Activated T-helper 9 cell treated with anti-CD3 and anti-CD28 coated beads, Interleukin-2, amount 50 U/mL, for 16 hours (primary cell): ENCODE results near the gene LSP1.

Experiments used
- DNase-seq: peaks from one replicate; pipeline ENCODE4 v3.0.0-alpha.2; 2020; ENCODE audit warnings: low read depth

LSP1 gene

DNA sequence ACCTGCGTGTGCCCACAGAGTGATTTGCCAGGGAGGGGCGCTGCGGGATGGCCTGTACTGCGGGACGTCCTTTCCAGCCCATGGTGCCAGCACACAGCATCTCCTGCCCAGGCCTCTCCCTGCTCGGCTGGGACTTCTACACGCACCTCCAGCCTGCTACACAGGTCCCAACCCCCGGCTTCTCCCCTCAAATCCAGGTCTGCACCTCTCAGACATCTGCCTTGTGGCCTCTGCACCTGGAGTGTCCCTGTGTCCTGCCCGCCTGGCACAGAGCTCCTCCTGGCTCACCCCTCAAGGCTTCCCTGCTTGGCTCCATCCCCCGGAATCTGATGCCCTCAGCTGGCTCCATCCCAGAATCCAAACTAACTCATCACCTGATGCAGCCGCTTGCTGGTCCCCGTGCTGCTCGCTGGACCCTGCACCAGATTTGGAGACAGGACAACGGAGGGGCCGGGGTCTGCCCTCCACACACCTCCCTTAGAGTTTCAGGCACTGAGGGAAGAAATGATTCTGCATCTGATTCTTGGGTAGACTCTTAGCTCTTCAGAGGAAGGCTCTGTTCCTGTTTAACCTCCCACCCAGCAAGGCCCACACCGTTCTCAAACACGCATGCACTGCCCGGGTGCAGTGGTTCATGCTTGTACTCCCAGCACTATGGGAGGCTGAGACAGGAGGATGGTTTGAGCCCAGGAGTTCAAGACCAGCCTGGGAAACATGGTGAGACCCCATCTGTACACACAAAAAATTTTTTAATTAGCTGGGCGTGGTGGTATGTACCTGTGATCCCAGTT is 4.0 kb upstream of the LSP1 start:
- DNase-seq, result no peak

DNA sequence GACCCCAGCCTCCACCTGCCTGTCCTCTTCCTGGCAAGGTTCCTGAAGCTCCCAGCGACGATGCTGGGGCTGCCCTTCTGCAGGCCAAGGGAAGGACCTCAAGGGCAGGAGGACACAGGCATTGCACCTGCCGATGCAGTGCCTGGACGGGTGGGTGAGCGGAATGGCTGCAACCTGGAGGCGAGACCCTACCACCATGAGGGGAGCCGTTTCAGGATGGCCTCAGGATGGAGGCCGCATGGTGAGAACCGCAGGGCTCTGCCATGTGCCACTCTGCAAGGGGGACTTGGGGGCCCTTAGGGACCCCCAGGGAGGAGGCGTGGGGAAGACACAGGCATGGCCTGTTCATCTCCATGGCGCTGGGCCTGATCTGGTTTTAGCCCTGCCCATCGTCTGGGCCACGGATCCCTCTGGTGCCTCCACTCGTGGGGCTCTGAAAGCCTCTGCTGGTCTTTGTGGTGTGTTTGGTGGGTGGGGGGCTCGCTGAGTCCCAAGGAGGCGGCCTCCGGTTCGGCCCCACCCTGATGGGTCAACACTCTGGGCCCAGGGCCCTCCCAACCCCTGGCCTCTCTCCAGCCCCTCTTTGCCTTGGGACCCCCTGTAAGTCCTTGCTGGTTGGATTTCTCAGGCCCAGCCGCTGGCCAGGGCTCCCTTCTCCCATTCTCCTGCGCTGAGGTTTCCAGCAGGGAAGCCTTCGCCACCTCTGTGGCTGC is 1.3 kb upstream of the LSP1 start:
- no peak for DNase-seq

- no peak for DNase-seq
Measured at GRCh38 chr11:1852271-1852876, 510 bp upstream of the LSP1 start.

DNA sequence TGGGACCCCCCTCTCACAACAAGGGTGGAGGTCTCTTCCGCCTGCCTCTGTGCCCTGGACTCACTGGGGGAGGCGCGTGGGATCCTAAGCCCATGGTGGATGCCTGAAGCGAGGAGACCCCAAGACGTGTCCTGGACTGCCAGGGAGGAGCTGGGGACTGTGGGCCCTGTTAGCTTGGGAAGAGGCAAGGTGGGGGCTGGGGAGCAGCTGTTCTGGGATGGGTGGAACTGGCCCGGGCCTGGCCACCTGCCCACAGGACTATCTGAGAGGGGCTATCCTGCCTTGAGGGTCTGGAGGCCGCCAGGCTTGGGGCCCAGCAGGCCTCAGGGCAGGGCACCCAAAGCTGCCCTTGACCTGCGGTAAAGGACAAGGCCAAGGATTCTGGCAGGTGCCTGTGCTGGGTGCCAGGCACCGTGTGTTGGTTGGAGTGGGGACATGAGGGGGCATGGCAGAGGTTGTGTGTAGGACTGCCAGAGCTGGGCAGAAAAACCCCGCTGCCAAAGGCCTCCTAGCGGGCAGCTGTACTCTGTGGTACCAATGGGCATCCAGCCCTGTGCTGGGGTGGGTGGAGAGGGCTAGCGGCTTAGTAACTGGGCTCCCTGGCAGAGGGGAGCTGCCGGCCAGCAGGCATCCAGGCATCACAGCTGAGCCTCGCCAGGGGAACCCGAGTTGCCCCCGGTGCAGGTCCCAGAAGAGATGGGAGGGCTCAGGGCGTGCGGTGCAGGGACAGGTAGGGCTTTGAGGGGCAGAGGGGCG is 670 bp downstream of the LSP1 start:
- no peak for DNase-seq

DNA sequence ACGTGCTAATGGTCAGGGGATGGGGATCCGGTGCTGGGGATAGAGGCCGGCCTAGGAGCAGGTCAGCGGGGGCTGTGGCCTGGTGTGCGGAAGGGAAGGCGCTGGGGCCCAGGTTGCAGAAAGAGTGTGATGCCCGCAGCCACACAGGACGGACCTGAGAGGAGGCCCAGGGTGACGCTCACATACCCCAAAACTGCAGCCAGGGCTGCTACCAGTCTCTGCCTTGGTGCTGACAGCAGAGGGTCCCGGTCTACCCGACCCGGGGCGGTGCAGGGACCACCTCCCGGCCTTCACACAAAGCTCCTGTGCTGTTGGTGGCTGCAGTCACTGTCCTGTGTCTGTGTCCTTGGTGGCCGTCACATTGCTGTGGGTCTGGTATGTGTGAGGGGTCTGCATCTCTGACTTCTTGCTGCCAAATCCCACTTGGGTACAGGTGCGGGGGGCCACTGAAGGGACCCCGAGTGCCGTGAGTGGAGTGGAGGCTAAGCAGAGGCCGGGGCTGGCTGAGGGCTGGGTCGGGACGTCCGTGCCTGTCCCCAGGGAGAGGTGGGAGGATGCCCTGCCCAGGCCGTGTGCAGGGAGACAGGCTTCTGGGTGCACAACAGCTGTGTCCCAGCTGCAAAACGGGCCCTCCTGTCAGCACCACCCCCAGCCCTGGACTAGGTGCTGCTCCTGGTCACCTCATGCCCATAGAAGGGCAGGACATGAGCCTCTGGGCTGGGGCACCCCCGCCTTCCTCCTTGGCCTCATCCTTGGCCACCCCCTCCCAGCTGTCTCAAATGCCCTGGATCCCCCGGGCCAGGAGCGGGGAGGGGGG is 1.5 kb downstream of the LSP1 start:
- no peak for DNase-seq

- peak; percentile 35 for DNase-seq
Measured at GRCh38 chr11:1854949-1855885, 2.3 kb downstream of the LSP1 start.

DNA sequence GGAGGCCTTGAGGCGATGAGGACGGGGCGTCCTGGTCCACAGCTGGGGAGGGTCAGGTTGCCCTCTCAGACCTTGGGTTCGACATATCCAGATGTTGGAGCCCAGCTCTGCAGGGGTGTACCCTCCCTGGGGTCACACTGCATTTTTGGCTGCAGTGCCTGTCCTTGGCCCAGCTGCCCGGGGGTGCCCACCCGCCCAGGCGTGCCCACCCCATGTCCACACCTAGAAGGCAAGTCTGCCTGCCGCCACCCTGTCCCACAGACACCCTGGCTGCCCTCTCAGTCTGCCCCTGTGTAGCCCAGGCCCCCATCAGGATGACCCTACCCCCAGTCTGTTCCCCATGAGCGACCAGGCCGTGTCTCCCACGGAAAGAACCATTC is 3.0 kb downstream of the LSP1 start:
- DNase-seq, result no peak

GRCh38 chr11:1856306-1857005 is 3.6 kb downstream of the LSP1 start:
- no peak for DNase-seq

- no peak for DNase-seq
Measured at GRCh38 chr11:1857064-1857463, 4.2 kb downstream of the LSP1 start.

- no peak for DNase-seq
Measured at GRCh38 chr11:1858154-1858553, 5.3 kb downstream of the LSP1 start.

- no peak for DNase-seq
Measured at GRCh38 chr11:1858576-1858975, 5.7 kb downstream of the LSP1 start.

- DNase-seq, result no peak
Measured at GRCh38 chr11:1859004-1859403, 6.1 kb downstream of the LSP1 start.

DNA sequence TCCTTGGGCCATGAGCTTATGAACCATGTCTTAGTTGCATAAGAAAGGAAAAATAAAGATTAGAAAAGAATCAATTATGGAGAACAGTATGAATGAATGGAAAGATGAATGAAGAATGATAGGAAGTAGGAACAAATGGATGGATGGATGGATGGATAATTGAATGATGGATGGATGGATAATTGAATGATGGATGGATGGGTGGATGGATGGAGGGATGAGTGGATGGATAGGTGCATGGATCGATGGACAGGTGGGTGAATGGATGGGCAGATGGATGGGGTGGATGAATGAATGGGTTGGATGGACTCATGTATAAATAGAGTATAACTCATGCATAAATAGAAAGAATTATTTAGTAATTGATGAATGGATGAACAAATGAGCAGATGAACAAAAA is 7.2 kb downstream of the LSP1 start:
- DNase-seq, result no peak

- DNase-seq, result no peak
Measured at GRCh38 chr11:1861435-1862411, 8.8 kb downstream of the LSP1 start.

DNA sequence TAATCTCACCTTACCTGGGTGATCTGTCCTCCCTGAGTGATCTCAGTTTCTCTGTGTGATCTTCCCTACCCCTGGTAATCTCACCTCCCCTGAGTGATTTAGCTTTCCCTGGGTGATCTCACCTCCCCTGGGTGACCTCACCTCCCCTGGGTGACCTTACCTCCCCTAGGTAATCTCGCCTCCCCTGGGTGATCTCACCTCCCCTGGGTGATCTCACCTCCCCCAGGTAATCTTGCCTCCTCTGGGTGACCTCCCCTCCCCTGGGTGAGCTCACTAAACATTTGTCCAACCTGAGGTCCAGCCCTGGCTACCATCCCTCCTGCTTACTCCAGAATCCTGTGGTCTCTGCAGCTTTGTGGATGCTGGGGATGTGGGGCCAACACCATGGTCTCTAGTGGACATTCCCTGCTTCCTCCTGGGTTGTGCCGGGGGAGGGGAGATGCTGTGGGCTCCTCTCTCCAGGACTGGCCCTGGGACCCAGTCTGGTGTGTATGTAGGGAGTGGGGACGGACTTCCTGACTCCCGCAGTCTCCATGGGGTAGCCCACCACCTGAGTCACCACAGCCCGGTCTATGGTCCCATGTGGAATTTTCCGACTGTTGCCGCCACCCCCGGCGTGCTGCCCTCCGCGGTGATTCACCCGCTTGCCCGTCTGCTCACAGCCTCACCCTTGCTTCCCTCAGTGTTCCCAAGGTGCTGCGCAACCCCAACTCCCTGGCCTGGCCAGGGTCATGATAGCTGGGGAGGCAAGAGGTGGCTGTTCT is 9.9 kb downstream of the LSP1 start:
- DNase-seq, result no peak

DNA sequence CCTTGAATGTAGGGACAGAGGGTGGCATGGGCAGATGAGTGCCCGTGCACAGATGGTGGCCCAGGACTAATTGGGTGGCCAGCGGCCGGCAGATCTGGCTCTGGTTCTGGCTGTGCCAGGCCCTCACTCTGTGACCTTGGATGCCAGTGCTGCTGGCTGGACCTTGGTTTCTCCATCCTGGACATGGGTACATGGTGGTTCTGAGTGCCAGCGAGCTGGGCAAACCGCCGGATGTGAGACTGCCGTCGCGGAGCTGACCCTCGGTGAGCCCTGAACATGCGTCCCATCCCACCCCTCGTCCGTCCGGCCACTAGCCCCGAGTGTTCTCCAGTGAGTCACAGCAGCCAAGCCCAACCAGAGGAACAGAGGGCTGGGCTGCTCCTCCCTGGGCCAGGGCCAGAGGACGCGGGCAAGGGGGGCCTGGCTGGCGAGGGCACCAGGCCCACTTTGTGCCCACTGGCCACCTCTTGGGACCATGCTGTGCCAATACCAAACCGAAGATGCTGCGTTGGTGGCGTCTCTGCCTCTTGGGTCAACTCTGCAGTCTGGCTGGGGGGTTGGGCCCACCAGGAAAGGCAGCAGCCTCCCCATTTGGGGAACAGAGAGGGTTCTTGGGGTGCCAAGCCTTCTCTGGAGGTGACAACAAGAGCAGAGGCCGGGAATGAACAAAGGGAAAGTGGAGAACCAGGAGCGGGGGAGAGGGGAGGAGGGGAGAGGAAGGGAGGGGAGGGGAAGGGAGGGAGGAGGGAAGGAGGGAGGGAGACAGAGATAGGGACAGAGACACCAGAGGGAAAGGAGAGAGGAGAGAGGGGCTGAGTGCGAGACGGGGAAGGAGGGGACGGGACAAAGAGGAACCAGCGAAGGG is 10.7 kb downstream of the LSP1 start:
- no peak for DNase-seq

GRCh38 chr11:1864231-1864630 is 11.3 kb downstream of the LSP1 start:
- no peak for DNase-seq
